ENCODE results near the gene SEC24D.

- TF ChIP-seq CTCF (IDR thresholded peaks at IDR 0.05) = no peak
- TF ChIP-seq POLR2A (IDR thresholded peaks at IDR 0.05) = no peak
These were observed 36.3 kb upstream of the SEC24D start for GRCh38 chr4:118872181-118872580.

All from transverse colon (tissue), 3 donors.